Erythroblast (primary cell): ENCODE results near the gene ADGRA3.

Experiments used
- GATA1 ChIP-seq: IDR thresholded peaks from 2 replicates; pipeline ENCODE4 v1.6.1; 2011; ENCODE audit warnings: low read depth, mild to moderate bottlenecking, control low read depth, low read length, moderate library complexity
- POLR2A ChIP-seq: IDR thresholded peaks from 2 replicates; pipeline ENCODE4 v1.6.1; 2011; ENCODE audit warnings: mild to moderate bottlenecking, low read length

DNA sequence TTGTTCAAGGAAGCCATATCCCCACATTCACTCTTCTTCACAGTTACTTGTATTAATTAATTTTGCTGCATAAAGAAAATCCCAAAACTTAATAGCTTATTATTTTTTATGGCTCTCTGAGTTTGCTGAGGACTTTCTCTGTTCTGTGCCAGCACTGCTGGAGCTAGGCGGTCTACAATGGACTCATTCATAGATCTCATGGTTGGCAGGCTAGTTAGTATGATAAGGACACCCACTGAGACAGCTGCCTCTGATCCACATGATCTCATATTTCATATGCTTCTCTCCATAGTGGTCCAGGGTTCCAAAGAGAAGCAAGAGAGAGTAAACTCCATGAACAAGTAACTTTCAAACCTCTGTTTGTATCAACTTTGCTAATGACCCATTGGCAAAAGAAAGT lies 170.2 kb downstream of the ADGRA3 start:
- TF ChIP-seq POLR2A (no peak), GATA1 (no peak)
